ENCODE measurements around the gene MYL6.
"Not testable (repeated sequence)": the region's sequence is repeated elsewhere in the genome, so short reads cannot be mapped to it uniquely, and the experiment has no call there.

Gene MYL6

DNA sequence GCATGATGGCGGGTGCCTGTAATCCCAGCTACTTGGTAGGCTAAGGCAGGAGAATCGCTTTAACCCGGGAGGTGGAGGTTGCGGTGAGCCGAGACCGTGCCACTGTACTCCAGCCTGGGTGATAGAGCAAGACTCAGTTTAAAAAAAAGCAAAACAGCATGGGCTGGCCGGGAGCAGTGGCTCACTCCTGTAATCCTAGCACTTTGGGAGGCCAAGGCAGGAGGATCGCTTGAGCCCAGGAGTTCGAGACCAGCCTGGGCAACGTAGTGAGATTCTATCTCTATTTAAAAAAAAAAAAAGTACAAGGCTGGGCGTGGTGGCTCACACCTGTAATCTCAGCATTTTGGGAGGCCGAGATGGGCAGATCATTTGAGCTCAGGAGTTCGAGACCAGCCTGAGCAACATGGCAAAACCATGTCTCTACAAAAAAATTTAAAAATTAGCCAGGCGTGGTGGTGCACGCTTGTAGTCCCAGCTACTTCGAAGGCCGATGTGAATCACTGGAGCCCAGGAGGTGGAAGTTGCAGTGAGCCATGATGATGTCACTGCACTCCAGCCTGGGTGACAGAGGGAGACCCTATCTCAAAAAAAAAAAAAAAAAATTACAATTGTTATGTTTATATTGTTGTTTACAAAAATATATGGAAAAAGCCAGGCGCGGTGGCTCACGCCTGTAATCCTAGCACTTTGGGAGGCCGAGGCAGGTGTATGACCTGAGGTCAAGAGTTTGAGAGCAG, 1.5 kb upstream of the MYL6 start:
- DNase-seq (ENCODE audit: low spot score) = not testable (repeated sequence)

DNA sequence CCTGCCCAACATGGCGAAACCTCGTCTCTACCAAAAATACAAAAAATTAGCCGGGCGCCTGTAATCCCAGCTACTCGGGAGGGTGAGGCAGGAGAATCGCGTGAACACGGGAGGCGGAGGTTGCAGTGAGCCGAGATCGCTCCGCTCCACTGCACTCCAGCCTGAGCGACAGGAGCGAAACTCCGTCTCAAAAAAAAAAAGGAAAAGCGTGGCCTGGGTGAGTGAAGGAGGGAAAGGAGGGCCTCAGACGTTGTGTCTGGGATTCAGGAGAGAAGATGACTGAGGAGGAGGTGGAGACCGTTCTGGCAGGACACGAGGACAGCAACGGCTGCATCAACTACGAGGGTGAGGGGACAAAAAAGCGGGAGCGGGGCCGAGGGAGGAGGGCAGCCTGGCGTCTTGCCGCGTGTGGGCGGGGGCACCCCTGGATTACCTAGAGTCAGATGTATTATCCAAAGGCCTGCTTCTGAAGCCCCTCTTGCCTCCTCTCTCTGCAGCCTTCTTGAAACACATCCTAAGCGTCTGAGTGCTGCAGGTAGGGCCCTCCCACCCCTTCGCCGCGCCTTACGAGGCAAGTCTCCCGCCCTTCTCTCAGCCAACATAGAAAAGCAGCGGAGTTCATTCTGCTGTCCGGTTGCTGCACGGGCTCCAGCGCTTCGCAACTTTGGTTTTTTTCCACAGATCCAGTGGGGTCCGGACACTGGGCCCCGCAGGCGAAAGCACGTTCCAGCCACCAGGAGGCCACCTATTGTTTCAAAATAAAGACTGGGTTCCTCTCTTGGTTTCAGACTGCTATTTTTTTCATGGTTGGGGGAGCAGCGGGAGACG, 744 bp upstream of the MYL6 start:
- DNase-seq (ENCODE audit: low spot score) = no peak

DNA sequence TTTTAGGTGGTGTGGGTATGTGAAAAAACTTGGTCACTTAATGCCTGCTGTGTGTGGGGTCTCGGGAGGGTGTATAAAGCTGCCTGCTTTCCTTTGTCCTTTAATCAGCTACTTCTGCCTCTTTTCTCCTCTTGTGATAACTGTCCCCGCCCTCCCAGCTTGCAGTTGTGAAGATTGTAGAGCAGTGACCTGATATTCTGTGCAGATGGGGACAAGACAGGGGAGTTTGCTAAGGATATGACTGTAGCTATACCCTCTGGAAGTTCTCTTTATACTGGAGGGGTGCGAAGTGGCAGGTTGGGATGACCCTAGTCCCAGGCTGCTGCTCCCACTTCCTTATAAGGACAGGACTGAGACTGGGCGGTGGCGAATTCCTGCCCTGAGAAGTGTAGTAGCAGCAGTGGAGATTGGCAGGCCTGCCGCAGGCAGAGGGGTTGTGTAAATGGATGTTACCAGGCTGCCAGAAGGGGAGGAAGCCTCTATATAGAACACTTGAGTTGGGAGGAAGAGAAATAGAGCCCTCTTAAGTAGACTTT, 835 bp downstream of the MYL6 start:
- DNase-seq (ENCODE audit: low spot score) = peak; percentile 70

DNA sequence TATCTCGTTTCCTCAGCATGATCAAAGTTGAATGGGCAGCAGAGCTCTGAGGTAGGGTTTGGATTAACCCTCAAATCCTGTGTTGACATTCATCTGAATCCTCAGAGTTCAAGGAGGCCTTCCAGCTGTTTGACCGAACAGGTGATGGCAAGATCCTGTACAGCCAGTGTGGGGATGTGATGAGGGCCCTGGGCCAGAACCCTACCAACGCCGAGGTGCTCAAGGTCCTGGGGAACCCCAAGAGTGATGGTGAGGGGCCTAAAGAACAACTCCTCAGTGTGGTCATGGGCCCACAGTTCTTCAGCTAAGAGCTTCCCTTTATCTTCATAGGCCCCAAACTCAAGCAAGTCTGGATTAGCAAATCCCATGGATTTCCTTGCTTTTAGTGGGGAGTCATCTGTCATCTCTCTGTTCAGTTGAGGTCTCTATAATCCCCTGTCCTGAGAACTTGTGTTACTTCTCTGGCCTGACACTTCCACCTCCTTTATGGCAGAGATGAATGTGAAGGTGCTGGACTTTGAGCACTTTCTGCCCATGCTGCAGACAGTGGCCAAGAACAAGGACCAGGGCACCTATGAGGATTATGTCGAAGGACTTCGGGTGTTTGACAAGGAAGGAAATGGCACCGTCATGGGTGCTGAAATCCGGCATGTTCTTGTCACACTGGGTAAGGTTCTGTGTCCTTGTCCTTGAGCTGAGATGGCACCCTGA, 1.5 kb downstream of the MYL6 start:
- no peak for DNase-seq (ENCODE audit: low spot score)

DNA sequence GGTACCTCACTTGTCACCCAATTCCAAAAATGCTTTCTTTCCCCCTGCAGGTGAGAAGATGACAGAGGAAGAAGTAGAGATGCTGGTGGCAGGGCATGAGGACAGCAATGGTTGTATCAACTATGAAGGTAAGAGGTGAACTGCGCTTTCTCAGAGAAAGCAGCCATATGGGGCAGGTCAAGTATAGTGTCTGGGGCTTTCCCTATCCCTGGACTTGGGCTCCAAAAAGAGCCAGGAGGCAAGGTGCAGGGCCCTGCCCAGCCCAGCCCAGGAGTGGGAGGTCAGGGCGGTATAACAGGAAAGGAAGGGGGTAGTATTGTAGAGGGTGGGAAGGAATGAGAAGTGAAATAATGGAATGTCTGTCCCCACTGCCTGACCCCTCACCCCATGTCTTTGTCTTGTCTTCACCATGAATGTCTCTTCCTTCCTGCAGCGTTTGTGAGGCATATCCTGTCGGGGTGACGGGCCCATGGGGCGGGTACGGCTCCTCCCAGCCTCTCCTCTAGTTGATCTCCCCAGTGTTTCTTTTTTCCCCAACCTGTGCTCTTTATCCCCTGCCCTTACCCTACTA, 2.1 kb downstream of the MYL6 start:
- DNase-seq (ENCODE audit: low spot score) = no peak

DNA sequence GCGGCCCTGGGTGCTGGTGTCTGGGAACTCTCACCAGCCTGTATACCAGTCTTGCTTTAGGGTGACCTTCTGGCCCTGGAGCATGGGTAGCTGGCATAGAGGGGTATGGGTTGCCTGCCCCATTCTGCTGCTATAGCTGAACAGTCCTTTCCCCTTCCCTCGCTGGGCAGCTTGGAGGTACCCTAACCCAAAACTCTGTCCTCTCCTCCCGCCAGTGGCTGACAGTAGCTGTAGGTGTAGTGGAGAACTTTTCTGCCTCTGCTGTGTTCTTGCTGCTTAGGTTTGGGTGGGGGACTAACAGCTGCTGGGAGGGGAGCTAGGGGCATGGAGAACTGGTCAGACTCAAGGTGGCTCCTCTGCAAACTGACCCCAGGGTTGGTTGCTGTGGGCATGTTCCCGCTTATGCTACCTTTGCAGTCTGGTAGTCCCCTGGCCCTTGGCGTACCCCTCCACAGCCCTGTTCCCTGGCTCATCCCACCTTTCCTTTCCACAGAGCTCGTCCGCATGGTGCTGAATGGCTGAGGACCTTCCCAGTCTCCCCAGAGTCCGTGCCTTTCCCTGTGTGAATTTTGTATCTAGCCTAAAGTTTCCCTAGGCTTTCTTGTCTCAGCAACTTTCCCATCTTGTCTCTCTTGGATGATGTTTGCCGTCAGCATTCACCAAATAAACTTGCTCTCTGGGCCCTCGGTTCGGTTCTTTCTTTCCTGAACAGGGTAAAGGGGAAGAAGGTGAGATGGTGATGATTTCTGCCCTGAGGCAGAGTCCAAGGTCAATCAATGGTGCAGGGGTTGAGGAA, 2.9 kb downstream of the MYL6 start:
- no peak for DNase-seq (ENCODE audit: low spot score)

DNA sequence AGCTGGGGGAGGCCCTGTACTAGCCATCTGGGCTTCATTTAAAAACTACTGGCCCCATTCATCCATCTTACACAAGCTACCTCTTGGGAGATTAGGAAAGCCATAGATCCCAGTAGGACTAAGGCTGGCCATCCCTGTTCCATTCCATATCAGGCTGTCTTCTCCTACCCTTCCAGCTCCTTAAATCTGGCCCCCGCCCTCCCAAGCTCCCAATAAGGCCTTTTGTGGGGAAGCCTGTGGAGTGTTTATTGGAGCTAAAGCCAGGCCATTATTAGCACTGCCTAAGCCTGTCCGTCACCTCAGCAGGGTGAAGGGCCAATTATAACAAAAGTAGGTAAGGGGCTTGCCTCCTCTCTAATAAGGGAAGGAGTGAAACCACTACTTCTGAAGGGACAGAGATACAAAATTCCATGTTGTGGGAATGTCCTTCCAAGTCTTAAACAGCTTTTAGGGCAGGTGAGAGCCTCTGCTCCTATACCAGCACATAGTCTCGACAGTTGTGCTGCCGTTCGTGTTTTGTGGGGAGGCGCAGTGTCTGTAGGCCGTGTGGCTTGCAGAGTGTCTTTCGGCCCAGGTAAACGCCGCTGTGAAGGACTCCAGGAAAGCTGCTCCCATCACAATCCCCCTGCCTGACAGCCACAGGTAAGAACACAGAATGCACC, 3.7 kb downstream of the MYL6 start:
- no peak for DNase-seq (ENCODE audit: low spot score)

DNA sequence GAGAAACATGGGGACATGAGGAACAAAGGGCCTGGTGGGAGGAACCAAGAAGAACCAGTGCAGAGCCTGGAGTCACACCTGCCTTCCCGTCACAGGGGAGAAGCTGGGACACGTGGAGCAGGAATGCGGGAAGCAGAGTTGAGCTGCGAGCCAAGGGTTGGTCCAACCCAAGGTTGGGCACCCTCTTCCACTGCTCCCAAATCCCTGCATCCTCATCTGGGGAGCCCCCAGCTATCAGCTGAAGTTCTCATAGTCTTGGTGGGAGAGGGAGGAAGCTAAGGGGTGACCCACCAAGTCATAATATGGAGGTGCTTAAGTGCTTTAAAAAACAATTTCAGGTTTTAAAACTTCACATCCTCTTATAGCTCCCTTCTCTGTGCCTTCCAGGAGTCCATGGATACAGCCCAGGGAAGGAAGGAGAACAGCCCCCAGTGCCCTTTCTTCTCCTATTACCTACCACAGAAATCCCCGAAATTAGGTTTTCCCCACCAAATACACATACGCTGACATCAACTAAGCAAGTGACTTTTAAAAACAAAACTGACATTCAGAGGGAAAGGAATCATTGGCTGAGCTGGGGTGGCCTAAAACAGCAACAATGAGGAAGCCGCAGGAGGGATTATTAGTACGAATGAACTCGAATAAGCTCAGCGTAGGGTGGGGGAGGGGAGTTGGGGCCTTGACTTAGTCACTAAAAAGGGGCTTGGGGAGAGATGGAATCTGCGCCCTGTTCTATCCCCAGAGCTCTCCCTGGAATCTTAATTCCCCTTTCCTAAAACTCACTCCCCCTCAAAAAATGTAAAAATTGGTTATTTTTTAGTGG, 4.5 kb downstream of the MYL6 start:
- no peak for DNase-seq (ENCODE audit: low spot score)

DNA sequence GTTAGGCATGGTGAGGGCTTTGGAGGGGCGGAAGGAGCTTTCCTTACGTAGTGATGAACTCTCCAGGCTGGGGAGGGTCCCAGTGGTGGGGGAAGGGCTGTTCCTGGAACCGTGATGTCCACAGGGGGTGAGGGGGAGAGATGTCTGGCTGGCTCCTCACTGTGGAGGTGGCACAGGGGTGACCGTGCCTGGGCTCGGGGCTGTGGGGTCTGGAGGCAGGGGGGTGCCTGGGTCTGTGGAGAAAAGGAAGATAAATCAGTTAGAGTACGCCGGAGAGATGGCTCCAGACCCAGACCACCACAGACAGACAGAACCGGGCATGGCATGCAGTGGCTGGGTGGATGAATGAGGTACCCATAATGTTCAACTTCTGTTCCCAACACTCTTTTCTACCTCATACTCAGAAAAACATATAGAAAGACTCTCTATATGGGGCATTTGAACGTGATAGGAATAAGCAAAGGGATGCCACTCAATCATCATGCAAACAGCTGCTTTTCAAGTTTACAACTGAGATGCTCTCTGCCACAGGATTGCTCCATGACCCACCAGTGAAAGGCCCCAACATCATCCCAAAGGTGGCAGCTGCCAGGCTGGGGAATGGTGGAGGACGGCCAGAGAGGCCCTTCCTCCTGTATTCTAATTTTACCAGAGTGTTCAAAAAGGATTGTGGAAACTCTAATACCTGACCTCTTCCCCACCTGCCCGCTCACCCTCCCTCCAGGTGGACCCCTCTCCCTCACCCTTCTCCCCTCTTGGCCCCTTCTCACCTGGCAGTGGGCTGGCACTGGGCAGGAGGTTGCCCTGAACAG, 5.6 kb downstream of the MYL6 start:
- no peak for DNase-seq (ENCODE audit: low spot score)

DNA sequence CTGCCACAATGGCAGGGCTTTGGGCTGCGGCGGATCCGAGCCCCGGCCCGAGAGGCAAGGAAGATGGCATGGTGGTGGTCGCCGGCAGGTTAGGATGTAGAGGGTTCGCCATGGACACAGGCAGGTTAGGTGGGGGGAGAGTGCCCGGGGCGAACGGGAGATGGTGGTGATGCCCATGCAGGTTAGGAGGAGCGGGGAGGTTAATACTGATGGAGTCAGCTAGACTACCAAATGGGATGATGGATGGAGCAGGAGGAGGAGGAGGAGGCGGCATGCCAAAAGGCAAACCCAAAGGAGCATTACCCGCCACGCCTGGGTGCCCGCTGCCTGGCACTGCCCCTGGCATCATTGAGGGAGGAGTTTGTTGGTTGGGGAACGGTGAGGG, 6.2 kb downstream of the MYL6 start:
- DNase-seq (ENCODE audit: low spot score) = no peak

DNA sequence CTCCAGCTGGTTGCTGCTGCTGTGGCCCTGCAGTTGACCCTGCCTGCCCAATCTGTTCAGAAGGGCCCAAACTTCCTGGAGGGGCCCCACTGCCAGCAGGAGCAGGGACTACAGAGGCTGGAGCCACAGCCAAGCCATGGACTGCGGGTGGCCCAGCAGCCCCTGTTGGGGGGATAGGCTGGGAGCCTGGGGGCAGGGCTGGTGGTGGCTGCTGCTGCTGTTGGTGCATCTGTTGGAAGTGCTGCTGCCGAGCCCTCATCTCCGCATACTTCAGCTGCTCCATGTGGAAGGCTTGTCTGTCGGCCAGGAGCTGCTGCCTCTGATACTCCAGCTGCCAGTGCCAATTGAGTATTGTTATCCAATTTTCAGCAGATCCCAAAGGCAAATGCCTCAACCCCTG, 7.2 kb downstream of the MYL6 start:
- DNase-seq (ENCODE audit: low spot score) = no peak

DNA sequence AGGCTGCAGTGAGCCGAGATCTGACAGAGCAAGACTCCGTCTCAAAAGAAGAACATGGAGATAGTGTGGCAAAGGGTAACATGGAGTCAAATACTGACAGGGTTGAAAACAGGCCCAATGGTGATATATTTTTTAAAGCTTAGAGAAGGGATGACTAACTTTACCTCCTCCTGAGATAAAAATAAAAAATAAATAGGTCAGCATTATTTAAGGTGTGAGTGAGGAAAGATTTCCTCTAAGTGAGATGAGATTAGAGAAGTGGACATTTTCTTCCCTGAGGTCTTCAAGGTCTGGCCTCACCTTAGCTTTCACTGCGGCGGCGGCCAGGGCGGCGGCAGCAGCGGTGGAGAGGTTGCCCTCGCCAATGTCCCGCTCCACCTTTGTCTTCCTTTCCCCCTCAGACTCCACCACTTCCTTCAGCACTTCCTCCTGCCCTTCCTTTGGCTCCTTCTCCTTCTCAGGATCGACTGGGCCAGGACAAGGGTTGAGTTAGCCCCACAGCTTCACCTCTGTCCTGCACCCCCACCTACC, 11.1 kb downstream of the MYL6 start:
- no peak for DNase-seq (ENCODE audit: low spot score)

DNA sequence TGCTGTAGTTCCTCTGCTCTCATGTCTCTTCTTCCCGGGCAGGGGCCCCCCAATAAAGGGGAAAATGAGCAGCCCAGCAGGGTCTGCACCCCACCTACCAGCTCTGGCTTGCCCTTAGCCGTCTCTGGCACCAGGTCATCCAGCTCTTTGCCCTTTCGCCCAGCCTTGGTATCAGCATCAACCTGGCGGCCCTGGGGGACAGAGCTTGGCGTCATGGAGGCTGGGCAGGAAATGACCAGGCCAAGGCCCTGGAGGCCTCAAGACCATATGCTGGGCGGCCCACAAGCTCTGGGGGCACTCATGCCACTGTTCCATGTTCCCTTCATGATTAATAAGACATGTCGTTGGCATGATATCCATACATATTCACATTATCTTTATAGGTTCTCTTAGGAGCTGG, 14.7 kb downstream of the MYL6 start:
- no peak for DNase-seq (ENCODE audit: low spot score)

DNA sequence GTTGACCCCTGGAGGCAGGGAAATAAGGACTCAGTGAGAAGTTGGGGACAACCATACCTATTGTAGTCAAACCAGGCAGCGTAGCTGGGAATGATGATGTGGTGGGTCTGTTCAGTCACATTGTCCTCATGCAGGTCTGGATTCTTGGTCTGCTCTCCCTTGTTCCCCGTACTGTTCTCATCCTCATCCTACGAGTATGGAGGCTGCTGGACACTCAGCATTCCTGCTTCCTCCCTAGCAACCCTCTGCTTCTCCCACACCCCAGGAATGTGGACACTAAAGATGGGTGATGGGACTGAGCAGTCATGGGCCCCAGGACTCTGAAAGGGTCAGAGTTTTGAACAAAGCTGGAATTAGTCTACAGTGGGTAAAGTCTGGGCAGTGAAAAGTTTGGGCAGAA, 20.2 kb downstream of the MYL6 start:
- DNase-seq (ENCODE audit: low spot score) = no peak

DNA sequence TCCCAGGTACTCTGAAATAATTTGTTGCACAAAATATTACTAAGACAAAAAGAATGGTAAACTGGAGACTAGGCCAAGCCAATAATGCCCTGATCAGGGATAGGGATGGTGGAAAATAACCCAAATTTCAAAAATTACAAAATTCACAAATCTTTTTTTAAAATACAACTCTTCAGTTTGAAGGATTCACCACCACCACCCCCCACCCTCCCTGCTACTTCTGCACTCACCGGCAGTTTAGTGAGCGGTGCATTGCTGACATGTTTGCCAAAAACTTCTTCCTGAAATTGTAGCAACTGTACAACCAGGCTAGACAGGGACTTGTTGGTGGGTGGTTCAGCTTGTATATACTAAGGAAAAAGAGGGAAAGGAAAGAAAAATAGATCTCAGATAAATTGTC, 28.8 kb downstream of the MYL6 start:
- DNase-seq (ENCODE audit: low spot score) = no peak

DNA sequence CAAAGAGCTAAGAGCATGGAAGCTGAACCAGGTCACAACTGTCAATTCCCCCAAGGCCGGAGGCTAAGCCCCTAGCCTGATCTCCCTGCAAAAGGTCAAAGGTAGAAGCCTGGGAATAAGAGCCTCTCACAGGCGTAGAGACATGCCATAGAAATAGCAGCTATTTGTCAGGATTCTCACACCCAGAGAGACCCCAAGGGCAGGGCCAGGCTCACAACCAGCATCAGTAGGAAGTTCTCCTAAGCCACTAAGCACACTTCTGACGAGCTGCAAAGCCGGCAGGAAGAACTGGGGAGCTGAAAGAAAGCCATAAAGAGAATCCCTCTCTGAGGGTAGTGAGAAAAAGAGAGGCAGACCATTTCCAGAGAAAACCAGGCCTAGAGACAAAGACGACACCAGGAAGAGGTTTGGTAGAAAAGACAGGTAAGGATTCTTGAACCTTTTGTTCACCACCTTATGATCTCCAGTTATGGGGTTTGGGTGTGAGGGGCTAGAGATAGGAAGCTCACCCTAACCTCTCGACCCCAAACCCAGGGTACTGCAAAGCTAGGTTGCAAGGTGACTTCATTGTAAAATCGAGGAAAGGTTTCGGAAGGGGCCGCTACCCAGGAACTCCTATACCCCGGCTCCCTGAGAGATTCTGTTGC, 30.1 kb downstream of the MYL6 start:
- DNase-seq (ENCODE audit: low spot score) = peak; percentile 24

DNA sequence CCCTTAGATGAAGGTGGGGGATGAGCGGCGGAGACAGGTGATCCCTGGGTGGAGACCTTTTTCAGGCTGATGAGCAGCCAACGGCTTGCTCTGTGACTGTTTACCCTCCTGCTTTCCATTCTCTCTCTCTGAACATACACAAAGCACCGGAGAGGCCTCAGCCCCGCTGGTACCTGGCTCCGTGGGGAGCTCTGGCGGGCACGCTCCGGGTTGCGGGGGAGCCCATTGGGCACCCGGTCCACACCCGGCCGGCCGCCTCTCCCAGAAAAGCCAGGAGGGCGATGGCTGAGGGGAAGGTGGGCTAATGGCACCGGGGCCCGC, 30.6 kb downstream of the MYL6 start:
- DNase-seq (ENCODE audit: low spot score) = peak; percentile 32

DNA sequence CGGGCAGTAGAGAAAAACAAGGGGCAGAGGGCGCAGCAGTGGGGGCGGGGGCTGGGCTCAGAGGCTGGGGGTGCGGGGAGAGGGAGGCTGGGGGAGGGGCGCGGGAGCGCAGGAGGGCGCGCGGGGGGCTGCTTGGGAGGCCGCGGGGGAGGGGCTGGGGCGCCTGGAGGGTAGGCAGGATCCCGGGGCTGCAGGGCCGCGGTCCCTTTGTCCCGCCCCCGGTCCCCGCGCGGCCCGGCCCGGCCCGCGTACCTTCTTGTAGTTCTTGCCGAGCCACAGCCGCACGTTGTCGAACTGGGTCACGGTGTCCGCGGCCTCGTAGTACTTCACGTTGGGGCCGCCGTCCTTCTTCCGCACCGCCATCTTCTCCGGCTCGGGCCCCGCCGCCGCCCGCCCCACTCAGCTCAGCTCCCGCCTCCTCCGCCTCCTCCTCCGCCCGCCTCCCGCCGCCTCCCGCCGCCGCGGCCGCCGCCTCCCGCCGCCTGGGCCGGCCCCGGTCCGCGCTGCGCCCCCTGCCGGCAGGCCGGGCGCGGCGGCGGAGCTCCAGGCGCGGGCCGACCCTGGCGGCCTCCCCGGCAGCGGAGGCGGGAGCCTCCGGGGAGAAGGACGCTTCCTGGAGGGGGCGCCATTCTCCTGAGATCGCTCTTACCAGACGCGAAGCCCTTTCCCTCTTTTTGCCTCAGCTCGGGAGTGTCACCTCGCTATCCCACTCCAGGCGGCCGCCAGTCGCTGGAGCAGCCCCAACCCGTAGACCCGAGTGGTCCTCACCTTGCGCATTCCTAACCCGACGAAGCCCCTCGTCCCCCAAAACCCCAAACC, 31.1 kb downstream of the MYL6 start, which contains the start of gene SMARCC2:
Gene SMARCC2, minus strand, starts transcription at position 385 of the 819 bp plus-strand sequence. Its CDS starts 22 bp downstream, at position 363.
- peak; percentile 94 for DNase-seq (ENCODE audit: low spot score)

Data from hematopoietic multipotent progenitor cell treated with erythropoietin and hydrocortisone succinate and interleukin-3 and kit ligand, for 17 days (in vitro differentiated cells).